DOHH2 (cell line): ENCODE results near the gene MEX3C.

Experiments
- H3F3A ChIP-seq: fragments of 200-600 bp; sonication (generic), shearing (Covaris generic); 2 replicates; pipeline ENCODE4 v1.6.0; 2016; ENCODE audit warnings: antibody characterized with exemption, mild to moderate bottlenecking; ENCODE audit not compliant: control insufficient read depth, insufficient read depth
- H3K27ac ChIP-seq: fragments of 200-600 bp; sonication (generic); 2 replicates; pipeline ENCODE4 v1.5.1; 2014; ENCODE audit warnings: low read depth, mild to moderate bottlenecking, low read length, moderate library complexity
- H3K27me3 ChIP-seq: fragments of 200-600 bp; sonication (generic); 2 replicates; pipeline ENCODE4 v1.6.1; 2014; ENCODE audit warnings: mild to moderate bottlenecking, low read length, mixed read lengths; ENCODE audit not compliant: control insufficient read depth
- H3K36me3 ChIP-seq: fragments of 200-600 bp; sonication (generic); 2 replicates; pipeline ENCODE4 v1.6.1; 2014; ENCODE audit warnings: mild to moderate bottlenecking, low read length, moderate library complexity, mixed read lengths; ENCODE audit not compliant: control insufficient read depth
- H3K4me1 ChIP-seq: fragments of 200-600 bp; sonication (generic); 2 replicates; pipeline ENCODE4 v1.6.1; 2014; ENCODE audit warnings: mild to moderate bottlenecking, low read length, mixed read lengths; ENCODE audit not compliant: control insufficient read depth
- H3K4me2 ChIP-seq: fragments of 200-600 bp; sonication (generic); 2 replicates; pipeline ENCODE4 v1.6.0; 2014; ENCODE audit warnings: mild to moderate bottlenecking, low read length, moderate library complexity
- H3K4me3 ChIP-seq: fragments of 200-600 bp; sonication (generic); 2 replicates; pipeline ENCODE4 v1.5.1; 2014; ENCODE audit warnings: mild to moderate bottlenecking, low read length, mixed read lengths
- H3K79me2 ChIP-seq: fragments of 200-600 bp; sonication (generic); 2 replicates; pipeline ENCODE4 v1.6.1; 2014; ENCODE audit warnings: mild to moderate bottlenecking, low read length, mixed read lengths; ENCODE audit not compliant: control insufficient read depth
- H3K9me2 ChIP-seq: fragments of 200-600 bp; sonication (generic); replicated peaks from 2 replicates; pipeline ENCODE4 v1.6.1; 2014; ENCODE audit warnings: mild to moderate bottlenecking, low read length, mixed read lengths; ENCODE audit not compliant: control insufficient read depth
- H3K9me3 ChIP-seq: fragments of 200-600 bp; sonication (generic); 2 replicates; pipeline ENCODE4 v1.6.1; 2014; ENCODE audit warnings: antibody characterized with exemption, low read length, mixed read lengths; ENCODE audit not compliant: control insufficient read depth, insufficient read depth
- H4K20me1 ChIP-seq: fragments of 200-600 bp; sonication (generic); 2 replicates; pipeline ENCODE4 v1.6.0; 2014; ENCODE audit warnings: low read depth, mild to moderate bottlenecking, antibody characterized with exemption, low read length, moderate library complexity; ENCODE audit not compliant: control insufficient read depth, insufficient read depth
- EZH2phosphoT487 ChIP-seq: fragments of 200-600 bp; sonication (generic); IDR thresholded peaks from 2 replicates; pipeline ENCODE4 v1.6.1; 2017; ENCODE audit warnings: borderline replicate concordance, mild to moderate bottlenecking, antibody characterized with exemption, low read length, moderate library complexity, mixed read lengths
- TF ChIP-seq, protein P1 (sequence below): fragments of 200-600 bp; sonication (generic); IDR thresholded peaks from one replicate; pipeline ENCODE4 v1.5.1; 2014; ENCODE audit warnings: antibody characterized with exemption, mild to moderate bottlenecking, low read depth, low read length; ENCODE audit not compliant: poor library complexity, severe bottlenecking

Gene MEX3C

DNA sequence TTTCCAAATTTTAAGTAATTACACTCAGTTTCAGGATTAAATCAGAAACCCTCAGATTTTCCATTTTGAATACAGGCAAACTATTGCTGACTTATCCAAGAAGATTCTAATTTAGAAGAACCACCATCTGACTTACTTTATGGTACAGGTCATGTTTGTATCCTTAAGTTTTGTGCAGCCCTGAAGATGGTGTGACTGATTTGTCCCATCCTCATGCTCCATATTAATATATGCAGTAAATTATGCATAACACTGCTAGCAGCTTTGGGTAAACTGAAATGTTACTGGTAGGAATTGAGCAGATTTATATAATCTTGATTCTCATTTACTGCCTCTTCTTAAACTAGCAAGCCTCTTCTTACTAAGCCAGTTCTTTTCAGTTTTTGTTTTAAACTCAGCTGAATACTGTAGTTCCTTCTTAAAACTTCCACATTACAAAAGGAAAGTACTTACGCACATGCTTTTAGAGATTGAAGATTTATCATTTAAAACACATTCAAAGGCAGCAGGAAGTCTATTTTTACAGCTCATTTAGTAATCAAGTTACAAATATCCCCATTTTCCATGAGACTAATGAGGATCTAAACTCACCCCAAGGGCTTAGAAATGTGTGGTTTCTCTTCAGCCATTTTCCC lies 25.7 kb downstream of the MEX3C start:
- TF ChIP-seq, protein P1, sequence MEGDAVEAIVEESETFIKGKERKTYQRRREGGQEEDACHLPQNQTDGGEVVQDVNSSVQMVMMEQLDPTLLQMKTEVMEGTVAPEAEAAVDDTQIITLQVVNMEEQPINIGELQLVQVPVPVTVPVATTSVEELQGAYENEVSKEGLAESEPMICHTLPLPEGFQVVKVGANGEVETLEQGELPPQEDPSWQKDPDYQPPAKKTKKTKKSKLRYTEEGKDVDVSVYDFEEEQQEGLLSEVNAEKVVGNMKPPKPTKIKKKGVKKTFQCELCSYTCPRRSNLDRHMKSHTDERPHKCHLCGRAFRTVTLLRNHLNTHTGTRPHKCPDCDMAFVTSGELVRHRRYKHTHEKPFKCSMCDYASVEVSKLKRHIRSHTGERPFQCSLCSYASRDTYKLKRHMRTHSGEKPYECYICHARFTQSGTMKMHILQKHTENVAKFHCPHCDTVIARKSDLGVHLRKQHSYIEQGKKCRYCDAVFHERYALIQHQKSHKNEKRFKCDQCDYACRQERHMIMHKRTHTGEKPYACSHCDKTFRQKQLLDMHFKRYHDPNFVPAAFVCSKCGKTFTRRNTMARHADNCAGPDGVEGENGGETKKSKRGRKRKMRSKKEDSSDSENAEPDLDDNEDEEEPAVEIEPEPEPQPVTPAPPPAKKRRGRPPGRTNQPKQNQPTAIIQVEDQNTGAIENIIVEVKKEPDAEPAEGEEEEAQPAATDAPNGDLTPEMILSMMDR: no peak
- TF ChIP-seq EZH2phosphoT487: no peak
- Histone ChIP-seq H3K4me2 (no peak overlapping the region), H4K20me1 (no peaks in the 10 kb centered on the region), H3K36me3 (peaks cover 17% of the 10 kb centered on the region), H3F3A (no peaks in the 10 kb centered on the region), H3K27ac (no peak overlapping the region), H3K9me3 (no peaks in the 10 kb centered on the region), H3K79me2 (peaks cover 5% of the 10 kb centered on the region; the same call in 1 of the 2 replicates), H3K4me3 (no peak overlapping the region), H3K27me3 (no peaks in the 10 kb centered on the region), H3K4me1 (peaks cover 4% of the 10 kb centered on the region), H3K9me2 (no peaks in the 10 kb centered on the region)

- Histone ChIP-seq H3K27ac (no peak overlapping the region), H3K4me2 (no peak overlapping the region), H4K20me1 (no peaks in the 10 kb centered on the region)
Observed at GRCh38 chr18:51171223-51171622, 26.3 kb downstream of the MEX3C start.

GRCh38 chr18:51170664-51171063 lies 26.8 kb downstream of the MEX3C start:
- Histone ChIP-seq H3K4me3 (no peak overlapping the region), H3K9me3 (no peaks in the 10 kb centered on the region), H3K27me3 (no peaks in the 10 kb centered on the region), H3K4me2 (no peak overlapping the region), H3K36me3 (peaks cover 7% of the 10 kb centered on the region), H3K27ac (no peak overlapping the region), H4K20me1 (no peaks in the 10 kb centered on the region), H3K4me1 (peaks cover 4% of the 10 kb centered on the region), H3K79me2 (peaks cover 2% of the 10 kb centered on the region; the same call in 1 of the 2 replicates), H3F3A (no peaks in the 10 kb centered on the region), H3K9me2 (no peaks in the 10 kb centered on the region)
- TF ChIP-seq, protein P1: no peak
- no peak for TF ChIP-seq EZH2phosphoT487

More at GRCh38 chr18:51171223-51171622, 26.3 kb downstream of the MEX3C start:
- H3F3A ChIP-seq: no peaks in the 10 kb centered on the region
- peaks cover 5% of the 10 kb centered on the region; the same call in 1 of the 2 replicates for H3K79me2 ChIP-seq
- H3K4me1 ChIP-seq: peaks cover 4% of the 10 kb centered on the region
- no peak for TF ChIP-seq EZH2phosphoT487
- TF ChIP-seq, protein P1: no peak
- H3K36me3 ChIP-seq: peaks cover 12% of the 10 kb centered on the region
- no peaks in the 10 kb centered on the region for H3K27me3 ChIP-seq
- H3K9me3 ChIP-seq: no peaks in the 10 kb centered on the region
- H3K4me3 ChIP-seq: no peak overlapping the region
- no peaks in the 10 kb centered on the region for H3K9me2 ChIP-seq
